Activated naive CD4-positive, alpha-beta T cell treated with anti-CD3 and anti-CD28 coated beads, Interleukin-2, amount 50 U/mL, for 72 hours (primary cell): ENCODE results near the gene GRM3. TPM values are rescaled to one million over a fixed set of nuclear protein-coding genes. Genes with fewer than 3 reads are reported as not detected.

Source experiments
- ATAC-seq, 2 donors: fragments of 150-1000 bp; cut with Tn5 transposase; 2 replicates each; pipeline ENCODE4 v1.10.0; 2021; ENCODE audit warnings: mild to moderate bottlenecking in 2 of 2, moderate library complexity in 2 of 2
- DNase-seq, 2 donors: peaks; one replicate each; pipeline ENCODE4 v3.0.0; 2021 to 2022; ENCODE audit warnings: low spot score in 2 of 2
- H3K27ac Mint-ChIP-seq, 2 donors: one replicate each; pipeline ENCODE4 v1.8.0; 2022; ENCODE audit warnings: mild to moderate bottlenecking in 2 of 2, mixed read lengths in 2 of 2
- H3K36me3 Mint-ChIP-seq, 2 donors: one replicate each; pipeline ENCODE4 v1.8.0; 2022; ENCODE audit warnings: mixed read lengths in 2 of 2
- H3K9me3 Mint-ChIP-seq, 2 donors: one replicate each; pipeline ENCODE4 v1.8.0; 2022; ENCODE audit warnings: mixed read lengths in 2 of 2
- total RNA-seq, 2 donors: library from RNA; stranded (reverse); gene quantifications; one replicate each; pipeline ENCODE4 v1.2.3, GENCODE V29; 2022

GRM3 gene
- total RNA-seq, 2 donors from 2014 or later = not detected

DNA sequence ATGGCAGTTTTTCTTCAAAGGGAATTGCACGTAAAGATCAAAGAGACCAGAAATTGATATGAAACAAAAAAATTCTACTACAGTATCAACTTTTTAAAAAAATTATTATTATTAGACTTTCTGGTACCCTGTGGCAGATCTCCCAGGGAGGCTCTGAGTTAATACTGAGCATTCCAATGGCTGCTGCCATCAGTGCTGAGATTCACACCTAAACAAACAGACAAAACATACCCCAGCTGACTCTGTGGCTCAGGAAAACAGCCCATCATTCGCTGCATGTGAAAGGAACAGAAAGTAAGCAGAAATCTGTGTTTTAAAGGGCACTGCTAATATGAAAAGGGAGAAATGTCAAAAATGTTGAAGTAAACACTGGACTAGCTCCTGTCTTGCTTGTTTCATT, 118.4 kb downstream of the GRM3 start:
- ATAC-seq (no peak), DNase-seq (no peak)
- Mint-ChIP-seq H3K27ac (no peak overlapping the region), H3K9me3 (peaks cover 0 to 6% of the 10 kb centered on the region in 2 donors), H3K36me3 (peaks cover 0 to 4% of the 10 kb centered on the region in 2 donors)

DNA sequence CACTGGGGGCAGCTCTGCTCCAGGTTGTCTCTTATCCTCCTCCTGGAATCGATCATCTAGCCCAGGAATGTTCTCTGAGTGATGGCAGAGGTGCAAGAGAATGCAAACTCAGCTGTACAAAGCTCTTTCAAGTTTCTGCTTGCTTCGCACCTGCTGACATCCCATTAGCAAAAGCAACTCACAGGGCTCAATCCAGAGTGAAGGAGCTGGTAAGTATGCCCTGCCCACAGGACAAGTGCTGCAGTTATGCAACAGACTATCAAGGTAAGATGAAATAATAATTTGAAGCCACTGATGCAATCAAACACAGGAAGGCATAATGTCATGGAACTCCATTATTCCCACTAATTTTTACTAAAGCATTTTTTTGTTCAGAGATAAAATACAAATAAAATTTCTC, 122.2 kb downstream of the GRM3 start:
- Mint-ChIP-seq H3K27ac (no peak overlapping the region), H3K9me3 (peaks cover 0 to 6% of the 10 kb centered on the region in 2 donors), H3K36me3 (peaks cover 0 to 4% of the 10 kb centered on the region in 2 donors)
- ATAC-seq (no peak), DNase-seq (no peak)

DNA sequence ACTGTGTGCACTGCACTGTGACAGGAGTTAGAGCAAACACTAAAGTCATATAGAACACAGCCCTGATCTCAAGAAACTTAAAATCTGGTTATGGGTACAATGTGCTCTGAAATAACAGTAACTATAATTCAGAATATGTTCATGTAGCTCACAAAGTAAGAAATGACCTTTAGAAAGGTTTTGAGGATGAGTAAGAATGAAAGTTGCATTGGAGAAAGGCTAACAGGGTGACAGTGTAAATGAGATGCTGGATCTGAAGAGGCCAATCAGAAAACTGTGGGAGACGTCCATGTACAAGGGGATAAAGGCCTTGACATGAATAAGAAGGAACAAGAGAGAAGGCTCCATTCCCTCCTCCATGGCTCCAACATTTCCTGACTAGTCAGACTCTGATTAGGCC, 124.7 kb downstream of the GRM3 start:
- Mint-ChIP-seq H3K9me3 (peaks cover 0 to 6% of the 10 kb centered on the region in 2 donors), H3K36me3 (peaks cover 0 to 4% of the 10 kb centered on the region in 2 donors), H3K27ac (no peak overlapping the region)
- DNase-seq (no peak), ATAC-seq (no peak)

DNA sequence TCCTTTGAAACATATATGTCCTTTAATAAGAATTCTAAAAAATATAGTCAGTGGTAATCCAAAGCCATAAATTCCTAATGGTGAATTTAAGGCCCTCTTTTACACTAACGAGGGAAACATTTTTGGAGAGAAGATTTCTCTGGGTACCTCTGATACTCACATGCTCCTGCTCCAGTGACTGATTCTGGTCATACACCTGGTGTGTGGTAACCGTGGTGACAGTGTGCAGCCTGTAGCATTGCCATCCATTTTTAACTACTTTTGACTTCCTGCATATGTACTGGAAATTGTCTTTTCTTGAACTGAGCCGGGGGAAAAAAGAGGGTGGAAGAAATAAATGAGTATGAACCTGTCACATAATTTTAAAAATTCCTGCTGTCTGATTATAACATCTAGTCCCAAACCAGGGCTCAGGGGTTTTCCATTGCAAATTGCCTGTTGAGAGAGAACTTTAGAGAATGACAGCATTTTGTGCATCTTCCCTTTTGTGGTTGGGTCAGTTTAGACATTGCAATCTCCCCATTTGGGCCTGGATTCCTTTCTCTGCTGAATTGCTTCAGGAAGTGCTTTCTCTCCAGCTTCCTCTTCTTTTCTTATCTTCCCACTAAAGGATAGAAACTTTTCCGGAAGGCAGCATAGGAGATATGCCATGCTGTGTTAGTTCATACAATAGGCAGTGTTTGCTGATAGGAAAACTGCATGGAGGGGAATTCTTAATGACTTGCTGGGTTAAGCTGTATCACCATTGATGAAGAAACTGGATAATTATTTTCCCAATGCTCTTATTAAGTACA, 125.5 kb downstream of the GRM3 start:
- Mint-ChIP-seq H3K9me3 (peaks cover 0 to under 1% of the 10 kb centered on the region in 2 donors), H3K36me3 (no peaks in the 10 kb centered on the region), H3K27ac (no peak overlapping the region)
- ATAC-seq (no peak), DNase-seq (no peak)

DNA sequence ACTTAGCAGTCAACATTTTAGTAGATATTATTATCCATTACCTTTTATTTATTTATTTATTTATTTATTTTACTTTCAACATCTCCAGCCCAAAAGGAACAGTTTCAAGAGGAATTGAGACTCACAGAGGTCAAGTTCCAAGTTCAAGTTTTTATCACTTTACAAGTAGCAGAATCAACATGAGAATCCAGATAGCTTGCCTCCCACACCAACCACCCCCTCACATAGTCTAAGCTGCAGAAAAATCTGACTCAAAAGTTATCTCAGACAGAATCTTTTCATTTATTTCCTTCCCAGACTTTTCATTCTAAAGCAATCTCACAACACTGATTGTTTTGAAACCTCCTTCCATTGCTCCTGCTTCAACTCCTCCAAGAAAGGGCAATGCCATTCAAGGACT, 129.6 kb downstream of the GRM3 start:
- DNase-seq = no peak
- no peaks in the 10 kb centered on the region for H3K36me3 Mint-ChIP-seq
- H3K9me3 Mint-ChIP-seq = no peaks in the 10 kb centered on the region
- no peak overlapping the region for H3K27ac Mint-ChIP-seq
- ATAC-seq = no peak

DNA sequence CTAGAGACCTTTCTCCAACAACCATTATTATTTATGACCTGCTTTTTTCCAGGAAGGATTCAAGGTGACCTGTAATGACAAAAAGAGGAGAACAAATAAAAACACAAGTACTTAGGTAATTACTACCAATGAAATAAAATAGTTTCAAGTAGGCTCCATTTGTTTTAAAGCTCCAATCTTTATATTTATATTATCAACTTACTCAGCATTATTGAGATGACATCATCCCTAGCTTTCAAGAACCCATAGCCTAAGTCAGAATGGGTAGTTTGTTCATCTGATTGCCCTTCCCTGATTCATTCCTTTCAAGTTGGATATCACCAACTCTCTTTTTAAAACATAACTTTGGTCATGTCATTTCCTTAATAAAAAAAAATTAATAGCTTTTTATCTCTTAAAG, 131.5 kb downstream of the GRM3 start:
- Mint-ChIP-seq H3K27ac (no peak overlapping the region), H3K36me3 (no peaks in the 10 kb centered on the region), H3K9me3 (no peaks in the 10 kb centered on the region)
- no peak for DNase-seq
- no peak for ATAC-seq

DNA sequence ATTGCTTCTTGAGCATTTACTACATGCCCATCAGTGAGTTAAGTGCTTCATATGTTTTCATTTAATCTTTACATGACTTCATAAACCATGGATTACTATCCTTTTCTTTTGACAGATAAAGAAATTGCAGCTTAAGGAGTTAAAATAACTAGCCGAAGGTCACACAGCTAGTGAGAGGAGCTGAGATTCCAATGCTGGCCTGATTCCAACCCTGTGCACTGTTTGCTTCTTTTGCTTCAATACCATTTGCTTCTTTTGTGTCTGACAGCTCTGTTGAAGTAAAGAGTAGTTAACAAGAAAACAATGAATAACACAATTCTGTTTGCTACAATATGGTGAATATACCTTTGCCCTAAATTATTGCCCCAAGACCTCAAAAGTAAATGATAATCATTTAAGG, 132.4 kb downstream of the GRM3 start:
- H3K9me3 Mint-ChIP-seq = no peaks in the 10 kb centered on the region
- no peaks in the 10 kb centered on the region for H3K36me3 Mint-ChIP-seq
- no peak overlapping the region for H3K27ac Mint-ChIP-seq
- DNase-seq (no peak), ATAC-seq (no peak)

DNA sequence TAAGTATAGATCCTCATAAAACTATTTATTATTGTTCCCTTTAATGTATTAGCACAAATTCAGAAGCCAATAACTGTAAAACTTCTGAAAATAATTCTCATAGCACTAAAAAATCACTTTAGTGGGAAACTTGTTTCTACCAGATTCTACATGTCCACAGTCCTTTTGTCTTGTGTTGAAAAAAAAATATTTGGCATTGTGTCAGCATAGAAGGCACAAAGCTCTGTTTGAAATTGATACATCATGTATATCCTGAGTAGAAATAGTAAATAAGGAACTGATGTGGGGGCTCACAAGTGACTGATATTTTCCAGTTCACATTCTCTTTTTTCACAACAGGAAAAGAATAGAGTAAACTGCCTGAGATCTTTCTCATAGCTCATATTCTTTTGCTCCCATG, 134.6 kb downstream of the GRM3 start:
- Mint-ChIP-seq H3K9me3 (no peaks in the 10 kb centered on the region), H3K27ac (no peak overlapping the region), H3K36me3 (no peaks in the 10 kb centered on the region)
- DNase-seq = no peak
- ATAC-seq = no peak

DNA sequence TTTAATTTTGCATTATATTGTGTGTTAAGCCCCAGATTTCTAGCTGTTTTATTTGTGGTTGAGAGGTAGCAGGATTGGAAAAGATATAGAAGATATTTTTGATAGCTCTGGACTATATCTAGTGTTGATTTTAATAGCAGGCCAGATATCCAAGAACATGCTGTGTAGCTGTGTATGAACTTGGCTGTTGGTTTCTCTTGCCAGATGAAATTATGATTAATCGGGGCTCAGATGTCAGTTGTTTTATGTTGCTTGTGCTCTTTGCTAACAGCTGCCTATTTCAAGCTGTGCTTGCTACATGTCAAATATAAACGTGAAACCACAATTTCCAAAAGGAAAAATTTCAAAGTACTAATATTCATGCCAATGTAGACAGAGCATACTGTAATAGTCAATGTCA, 141.1 kb downstream of the GRM3 start:
- no peak overlapping the region for H3K27ac Mint-ChIP-seq
- ATAC-seq (no peak), DNase-seq (no peak)
- H3K36me3 Mint-ChIP-seq = no peaks in the 10 kb centered on the region
- no peaks in the 10 kb centered on the region for H3K9me3 Mint-ChIP-seq

DNA sequence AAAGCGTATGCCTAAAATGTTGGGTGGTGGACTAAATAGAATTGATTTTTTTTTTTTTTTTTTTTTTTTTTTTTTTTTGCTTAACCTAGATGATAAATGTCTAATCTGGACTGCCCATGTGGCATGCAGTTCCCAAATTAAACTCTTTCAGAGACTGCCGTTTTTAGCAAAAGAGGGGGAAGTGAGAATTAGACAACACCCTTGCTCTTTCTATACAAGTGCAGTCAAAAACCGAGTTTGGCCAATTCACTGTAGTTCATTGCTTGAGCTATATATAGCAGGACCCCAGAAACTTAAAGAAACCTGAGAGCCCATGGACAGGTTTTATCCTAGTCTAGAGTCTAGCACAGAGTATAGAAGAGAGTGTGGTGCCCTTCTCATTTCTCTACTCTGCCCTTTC, 141.9 kb downstream of the GRM3 start:
- H3K27ac Mint-ChIP-seq = no peak overlapping the region
- H3K36me3 Mint-ChIP-seq = no peaks in the 10 kb centered on the region
- H3K9me3 Mint-ChIP-seq = peaks cover 0 to 2% of the 10 kb centered on the region in 2 donors
- DNase-seq (no peak), ATAC-seq (no peak)

DNA sequence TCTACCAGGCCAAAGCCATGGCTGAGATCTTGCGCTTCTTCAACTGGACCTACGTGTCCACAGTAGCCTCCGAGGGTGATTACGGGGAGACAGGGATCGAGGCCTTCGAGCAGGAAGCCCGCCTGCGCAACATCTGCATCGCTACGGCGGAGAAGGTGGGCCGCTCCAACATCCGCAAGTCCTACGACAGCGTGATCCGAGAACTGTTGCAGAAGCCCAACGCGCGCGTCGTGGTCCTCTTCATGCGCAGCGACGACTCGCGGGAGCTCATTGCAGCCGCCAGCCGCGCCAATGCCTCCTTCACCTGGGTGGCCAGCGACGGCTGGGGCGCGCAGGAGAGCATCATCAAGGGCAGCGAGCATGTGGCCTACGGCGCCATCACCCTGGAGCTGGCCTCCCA, 142.7 kb downstream of the GRM3 start:
- Mint-ChIP-seq H3K9me3 (peaks cover 0 to 3% of the 10 kb centered on the region in 2 donors), H3K27ac (no peak overlapping the region), H3K36me3 (no peaks in the 10 kb centered on the region)
- ATAC-seq = no peak
- no peak for DNase-seq

DNA sequence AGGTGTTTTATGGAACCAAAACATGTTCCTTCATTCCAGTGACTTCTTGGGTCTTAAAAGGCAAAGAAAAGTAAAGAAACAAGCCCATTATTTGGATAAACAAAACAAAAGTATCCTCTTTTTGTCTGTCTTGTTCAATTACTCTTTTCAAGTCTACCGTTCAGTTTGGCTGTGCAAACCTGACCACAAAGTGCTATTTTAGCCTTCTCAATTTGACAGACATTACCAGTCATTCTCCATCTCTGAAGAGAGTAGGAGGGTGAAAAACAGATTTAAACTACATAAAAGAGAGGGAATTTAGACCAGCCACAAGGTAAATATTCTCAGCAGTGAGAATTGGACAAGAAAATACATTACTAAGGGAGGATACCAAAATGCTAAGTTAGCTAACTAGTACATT, 145.2 kb downstream of the GRM3 start:
- H3K9me3 Mint-ChIP-seq = peaks cover 0 to 3% of the 10 kb centered on the region in 2 donors
- no peak overlapping the region for H3K27ac Mint-ChIP-seq
- DNase-seq = no peak
- H3K36me3 Mint-ChIP-seq = no peaks in the 10 kb centered on the region
- no peak for ATAC-seq

DNA sequence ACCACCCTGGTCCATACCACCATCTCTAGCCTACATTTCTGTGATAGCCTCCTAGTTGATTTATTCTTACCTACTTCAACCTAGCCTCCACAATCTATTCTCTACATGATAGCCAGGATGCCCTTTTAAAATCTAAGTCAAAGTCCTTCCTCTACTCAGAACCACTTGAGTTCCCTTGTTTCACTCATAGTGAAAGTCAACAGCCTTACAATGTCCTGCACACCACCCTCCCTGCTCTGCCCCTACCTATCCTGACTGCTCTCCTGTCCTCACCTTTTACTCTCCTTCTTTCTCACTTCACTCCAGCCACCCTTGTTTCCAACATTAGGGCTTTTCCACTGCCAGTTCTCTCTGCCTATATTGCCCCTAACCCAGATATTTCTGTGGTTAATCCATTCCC, 146.7 kb downstream of the GRM3 start:
- no peaks in the 10 kb centered on the region for H3K36me3 Mint-ChIP-seq

DNA sequence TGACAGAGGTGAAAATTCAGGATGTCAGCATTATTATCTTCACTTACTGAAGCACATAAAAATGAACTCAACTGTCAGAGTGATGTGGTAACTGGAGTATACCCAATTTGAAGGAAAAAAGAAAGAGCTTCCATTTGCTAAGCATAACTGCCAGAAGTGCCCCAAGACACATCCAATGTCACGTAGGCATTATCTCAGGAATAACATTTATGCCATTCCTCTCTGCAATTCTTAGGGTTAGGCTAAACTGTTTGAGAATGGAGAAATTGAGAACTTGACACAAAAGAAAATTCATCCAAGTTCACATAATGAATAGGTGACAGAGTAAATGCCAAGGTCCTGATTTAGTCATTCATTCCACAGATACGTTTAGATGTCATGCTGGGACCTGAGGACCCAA, 148.6 kb downstream of the GRM3 start:
- no peaks in the 10 kb centered on the region for H3K36me3 Mint-ChIP-seq
- DNase-seq (no peak), ATAC-seq (no peak)
- H3K27ac Mint-ChIP-seq = no peak overlapping the region
- peaks cover 0 to 10% of the 10 kb centered on the region in 2 donors for H3K9me3 Mint-ChIP-seq

More for the DNA sequence above, 146.7 kb downstream of the GRM3 start:
- DNase-seq (no peak), ATAC-seq (no peak)
- Mint-ChIP-seq H3K27ac (no peak overlapping the region), H3K9me3 (peaks cover 0 to 3% of the 10 kb centered on the region in 2 donors)

DNA sequence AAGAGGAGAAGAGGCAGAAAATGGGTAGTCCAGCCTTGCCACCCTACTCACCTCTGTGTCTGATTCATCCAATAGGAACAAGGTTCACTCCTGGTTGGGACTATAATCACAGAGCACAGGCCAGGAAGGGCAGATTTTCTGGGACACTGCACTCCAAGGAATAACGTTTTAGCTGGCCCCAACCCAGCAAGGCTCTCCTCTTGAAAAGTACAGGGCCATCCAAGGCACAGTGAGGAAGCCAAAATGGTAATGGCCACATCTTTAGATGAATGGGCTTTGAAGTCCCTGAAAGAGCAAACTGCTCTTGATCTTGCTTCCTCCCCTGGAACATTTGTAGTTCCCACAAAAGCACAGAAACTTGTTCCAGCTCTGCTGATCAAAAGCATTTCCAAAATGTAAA, 149.4 kb downstream of the GRM3 start:
- H3K36me3 Mint-ChIP-seq = no peaks in the 10 kb centered on the region
- no peak overlapping the region for H3K27ac Mint-ChIP-seq
- no peak for DNase-seq
- H3K9me3 Mint-ChIP-seq = peaks cover 0 to 10% of the 10 kb centered on the region in 2 donors
- no peak for ATAC-seq

DNA sequence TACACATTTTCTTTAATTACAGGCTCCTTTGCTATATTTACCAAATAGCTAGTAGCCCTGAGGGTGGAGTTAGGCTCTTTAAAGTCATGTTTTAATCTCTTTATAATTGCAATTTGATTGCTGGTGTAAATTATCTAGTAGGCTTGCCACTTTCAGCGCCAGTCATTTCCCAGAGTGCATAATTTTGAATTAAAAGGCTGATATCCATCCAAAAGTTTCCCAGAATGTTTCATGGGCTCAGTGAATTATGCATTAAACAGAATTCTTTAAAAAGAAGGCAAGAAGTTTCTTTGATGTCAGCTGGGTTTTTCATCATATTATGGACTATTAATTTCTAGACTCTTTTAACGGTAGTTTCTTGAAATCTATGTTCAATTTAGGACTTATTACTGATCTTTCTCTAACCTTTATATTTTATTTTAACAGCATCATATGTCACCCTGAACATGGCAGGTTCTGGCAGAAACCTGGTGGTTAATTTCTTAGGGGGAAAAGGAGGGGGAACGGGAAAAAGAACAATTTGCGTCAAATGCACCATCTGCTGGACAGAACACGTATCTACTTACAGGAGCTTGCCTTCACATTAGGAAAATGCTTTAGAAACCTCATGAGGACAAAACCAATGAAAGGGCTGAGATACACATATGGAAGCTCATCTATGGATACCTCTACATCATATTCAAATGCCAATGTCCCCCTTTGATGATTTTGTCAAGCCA, 171.1 kb downstream of the GRM3 start:
- no peak for ATAC-seq
- no peak for DNase-seq
- peaks cover 4 to 6% of the 10 kb centered on the region in 2 donors for H3K9me3 Mint-ChIP-seq
- no peaks in the 10 kb centered on the region for H3K36me3 Mint-ChIP-seq
- no peak overlapping the region for H3K27ac Mint-ChIP-seq

DNA sequence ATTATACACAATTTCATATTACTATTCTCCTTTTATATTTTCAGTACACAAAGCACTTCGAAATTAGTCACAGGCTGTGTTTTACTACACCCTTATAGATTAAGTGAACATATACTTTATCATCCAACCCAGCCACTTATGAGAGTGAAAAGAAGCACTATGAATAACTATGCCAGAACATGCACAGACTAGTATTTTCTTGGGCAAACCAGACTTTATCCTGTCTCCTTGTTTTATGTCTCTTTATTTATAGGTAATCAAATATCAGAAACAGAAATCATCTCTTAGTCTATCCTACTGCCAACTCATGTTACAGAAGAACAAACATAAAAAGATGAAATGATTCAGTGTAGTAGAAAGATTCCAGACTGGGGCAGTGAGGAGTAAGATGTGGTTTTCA, 171.8 kb downstream of the GRM3 start:
- DNase-seq (no peak), ATAC-seq (no peak)
- no peaks in the 10 kb centered on the region for H3K36me3 Mint-ChIP-seq
- H3K9me3 Mint-ChIP-seq = peaks cover 4 to 6% of the 10 kb centered on the region in 2 donors
- no peak overlapping the region for H3K27ac Mint-ChIP-seq

DNA sequence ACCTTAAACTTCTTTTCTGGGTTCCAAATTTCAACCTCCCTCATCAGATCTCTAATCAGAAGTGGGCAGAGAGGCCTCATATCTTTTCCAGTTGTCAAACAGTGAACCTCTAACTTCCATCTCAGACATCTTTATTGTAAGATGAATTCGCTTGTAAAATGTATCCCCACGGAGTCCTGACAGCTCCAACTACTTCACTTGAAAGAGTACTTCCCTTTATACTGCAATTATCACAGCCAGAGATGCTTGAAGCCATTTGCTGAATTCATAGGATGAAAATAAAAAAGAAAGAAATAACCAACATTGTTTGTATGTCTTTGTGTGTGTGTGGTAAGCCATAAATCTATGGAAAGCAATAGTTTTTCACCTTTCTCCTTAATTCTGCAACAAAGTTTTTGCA, 175.2 kb downstream of the GRM3 start:
- H3K9me3 Mint-ChIP-seq = peaks cover 4 to 6% of the 10 kb centered on the region in 2 donors
- ATAC-seq (no peak), DNase-seq (no peak)
- H3K27ac Mint-ChIP-seq = no peak overlapping the region
- H3K36me3 Mint-ChIP-seq = no peaks in the 10 kb centered on the region
